ENCODE data around the gene RIMBP2. TPM values are rescaled to one million over a fixed set of nuclear protein-coding genes. Genes with fewer than 3 reads are reported as not detected.

RIMBP2 gene
- total RNA-seq, 1 donor from 2014 or later = not detected

- Mint-ChIP-seq H3K9me3 (no peaks in the 10 kb centered on the region), H3K4me3 (no peak overlapping the region), H3K27me3 (no peaks in the 10 kb centered on the region), H3K36me3 (ENCODE audit: low read depth) (no peaks in the 10 kb centered on the region), H3K27ac (no peak overlapping the region), H3K4me1 (no peaks in the 10 kb centered on the region)
- intact Hi-C loops (cut with micrococcal nuclease) = no loop called here
- DNase-seq = no peak
These were observed 238.8 kb downstream of the RIMBP2 start for GRCh38 chr12:130477266-130477665.

- no peaks in the 10 kb centered on the region for H3K27me3 Mint-ChIP-seq
- H3K4me3 Mint-ChIP-seq = no peak overlapping the region
- intact Hi-C loops (cut with micrococcal nuclease) = no loop called here
- no peaks in the 10 kb centered on the region for H3K36me3 Mint-ChIP-seq (ENCODE audit: low read depth)
- H3K27ac Mint-ChIP-seq = no peak overlapping the region
- no peak for DNase-seq
- H3K4me1 Mint-ChIP-seq = no peaks in the 10 kb centered on the region
- H3K9me3 Mint-ChIP-seq = no peaks in the 10 kb centered on the region
These were observed 239.5 kb downstream of the RIMBP2 start for GRCh38 chr12:130476451-130477135.

- intact Hi-C loops (cut with micrococcal nuclease) = no loop called here
- H3K9me3 Mint-ChIP-seq = no peaks in the 10 kb centered on the region
- no peak overlapping the region for H3K4me3 Mint-ChIP-seq
- no peak for DNase-seq
- H3K36me3 Mint-ChIP-seq (ENCODE audit: low read depth) = no peaks in the 10 kb centered on the region
- H3K4me1 Mint-ChIP-seq = no peaks in the 10 kb centered on the region
- no peaks in the 10 kb centered on the region for H3K27me3 Mint-ChIP-seq
- no peak overlapping the region for H3K27ac Mint-ChIP-seq
These were observed 241.4 kb downstream of the RIMBP2 start for GRCh38 chr12:130474599-130475269.

- H3K9me3 Mint-ChIP-seq = no peaks in the 10 kb centered on the region
- no peaks in the 10 kb centered on the region for H3K4me1 Mint-ChIP-seq
- no peak overlapping the region for H3K4me3 Mint-ChIP-seq
- H3K36me3 Mint-ChIP-seq (ENCODE audit: low read depth) = no peaks in the 10 kb centered on the region
- no peaks in the 10 kb centered on the region for H3K27me3 Mint-ChIP-seq
- no peak overlapping the region for H3K27ac Mint-ChIP-seq
- DNase-seq = no peak
- intact Hi-C loops (cut with micrococcal nuclease) = no loop called here
These were observed 242.8 kb downstream of the RIMBP2 start for GRCh38 chr12:130473266-130473665.

GRCh38 chr12:130470969-130471368, 245.1 kb downstream of the RIMBP2 start:
- Mint-ChIP-seq H3K4me1 (no peaks in the 10 kb centered on the region), H3K4me3 (no peak overlapping the region), H3K36me3 (ENCODE audit: low read depth) (no peaks in the 10 kb centered on the region), H3K27ac (no peak overlapping the region), H3K27me3 (no peaks in the 10 kb centered on the region), H3K9me3 (no peaks in the 10 kb centered on the region)
- intact Hi-C loops (cut with micrococcal nuclease) = no loop called here
- DNase-seq = no peak

- H3K36me3 Mint-ChIP-seq (ENCODE audit: low read depth) = no peaks in the 10 kb centered on the region
- H3K4me3 Mint-ChIP-seq = no peak overlapping the region
- no peaks in the 10 kb centered on the region for H3K4me1 Mint-ChIP-seq
- no peaks in the 10 kb centered on the region for H3K27me3 Mint-ChIP-seq
- H3K27ac Mint-ChIP-seq = no peak overlapping the region
- DNase-seq = no peak
- intact Hi-C loops (cut with micrococcal nuclease) = no loop called here
- H3K9me3 Mint-ChIP-seq = no peaks in the 10 kb centered on the region
These were observed 246.5 kb downstream of the RIMBP2 start for GRCh38 chr12:130469552-130469951.

GRCh38 chr12:130468700-130469245, 247.3 kb downstream of the RIMBP2 start:
- intact Hi-C loops (cut with micrococcal nuclease) = no loop called here
- Mint-ChIP-seq H3K9me3 (no peaks in the 10 kb centered on the region), H3K4me3 (no peak overlapping the region), H3K4me1 (no peaks in the 10 kb centered on the region), H3K27me3 (no peaks in the 10 kb centered on the region), H3K27ac (no peak overlapping the region), H3K36me3 (ENCODE audit: low read depth) (no peaks in the 10 kb centered on the region)
- no peak for DNase-seq

- Mint-ChIP-seq H3K4me1 (no peaks in the 10 kb centered on the region), H3K27me3 (no peaks in the 10 kb centered on the region), H3K27ac (no peak overlapping the region), H3K4me3 (no peak overlapping the region), H3K9me3 (no peaks in the 10 kb centered on the region), H3K36me3 (ENCODE audit: low read depth) (no peaks in the 10 kb centered on the region)
- intact Hi-C loops (cut with micrococcal nuclease) = no loop called here
- no peak for DNase-seq
These were observed 247.9 kb downstream of the RIMBP2 start for GRCh38 chr12:130468186-130468585.

GRCh38 chr12:130465626-130466025, 250.5 kb downstream of the RIMBP2 start:
- Mint-ChIP-seq H3K27me3 (no peaks in the 10 kb centered on the region), H3K9me3 (no peaks in the 10 kb centered on the region), H3K4me1 (no peaks in the 10 kb centered on the region), H3K27ac (no peak overlapping the region), H3K4me3 (no peak overlapping the region), H3K36me3 (ENCODE audit: low read depth) (no peaks in the 10 kb centered on the region)
- intact Hi-C loops (cut with micrococcal nuclease) = no loop called here
- DNase-seq = no peak

GRCh38 chr12:130465046-130465445, 251.1 kb downstream of the RIMBP2 start:
- Mint-ChIP-seq H3K27me3 (no peaks in the 10 kb centered on the region), H3K4me1 (no peaks in the 10 kb centered on the region), H3K4me3 (no peak overlapping the region), H3K27ac (no peak overlapping the region), H3K9me3 (no peaks in the 10 kb centered on the region), H3K36me3 (ENCODE audit: low read depth) (no peaks in the 10 kb centered on the region)
- no peak for DNase-seq
- intact Hi-C loops (cut with micrococcal nuclease) = no loop called here

- no peak for DNase-seq
- no peaks in the 10 kb centered on the region for H3K4me1 Mint-ChIP-seq
- no peaks in the 10 kb centered on the region for H3K36me3 Mint-ChIP-seq (ENCODE audit: low read depth)
- no peak overlapping the region for H3K4me3 Mint-ChIP-seq
- H3K27me3 Mint-ChIP-seq = no peaks in the 10 kb centered on the region
- no peak overlapping the region for H3K27ac Mint-ChIP-seq
- intact Hi-C loops (cut with micrococcal nuclease) = no loop called here
- H3K9me3 Mint-ChIP-seq = no peaks in the 10 kb centered on the region
These were observed 252.1 kb downstream of the RIMBP2 start for GRCh38 chr12:130463818-130464670.

GRCh38 chr12:130463275-130463658, 252.8 kb downstream of the RIMBP2 start:
- Mint-ChIP-seq H3K4me3 (no peak overlapping the region), H3K9me3 (no peaks in the 10 kb centered on the region), H3K27ac (no peak overlapping the region), H3K36me3 (ENCODE audit: low read depth) (no peaks in the 10 kb centered on the region), H3K27me3 (no peaks in the 10 kb centered on the region), H3K4me1 (no peaks in the 10 kb centered on the region)
- no peak for DNase-seq
- intact Hi-C loops (cut with micrococcal nuclease) = no loop called here

GRCh38 chr12:130462558-130463274, 253.4 kb downstream of the RIMBP2 start:
- H3K27me3 Mint-ChIP-seq = no peaks in the 10 kb centered on the region
- DNase-seq = no peak
- intact Hi-C loops (cut with micrococcal nuclease) = no loop called here
- H3K9me3 Mint-ChIP-seq = no peaks in the 10 kb centered on the region
- no peaks in the 10 kb centered on the region for H3K36me3 Mint-ChIP-seq (ENCODE audit: low read depth)
- no peak overlapping the region for H3K27ac Mint-ChIP-seq
- no peaks in the 10 kb centered on the region for H3K4me1 Mint-ChIP-seq
- no peak overlapping the region for H3K4me3 Mint-ChIP-seq
